H9 (cell line): ENCODE results near the gene MGMT. TPM values are rescaled to one million over a fixed set of nuclear protein-coding genes. Genes with fewer than 3 reads are reported as not detected.
A peak's percentile ranks its signal among the peaks of the same experiment; 100 is the strongest.

Experiments
- DNase-seq: peaks from one replicate; pipeline ENCODE4 v3.0.0-alpha.2; 2017
- H2AFZ ChIP-seq: one replicate; pipeline ENCODE4 v1.6.1; 2013; ENCODE audit warnings: mild to moderate bottlenecking, low read length, control low read depth, moderate library complexity
- H2AK5ac ChIP-seq: 2 replicates; pipeline ENCODE4 v1.6.1; 2013; ENCODE audit warnings: low read length, control low read depth, mixed read lengths; ENCODE audit not compliant: insufficient read length
- H2BK120ac ChIP-seq: one replicate; pipeline ENCODE4 v1.6.1; 2013; ENCODE audit warnings: low read depth, mild to moderate bottlenecking, low read length, control low read depth, inconsistent platforms; ENCODE audit not compliant: poor library complexity, severe bottlenecking
- H2BK12ac ChIP-seq: 2 replicates; pipeline ENCODE4 v1.6.1; 2013; ENCODE audit warnings: low read length, control low read depth, mixed read lengths, low read depth; ENCODE audit not compliant: insufficient read length
- H2BK15ac ChIP-seq: 2 replicates; pipeline ENCODE4 v1.6.1; 2013; ENCODE audit warnings: low read depth, low read length, control low read depth
- H2BK20ac ChIP-seq: one replicate; pipeline ENCODE4 v1.6.1; 2013; ENCODE audit warnings: low read depth, mild to moderate bottlenecking, low read length, control low read depth, inconsistent platforms; ENCODE audit not compliant: poor library complexity, severe bottlenecking
- H2BK5ac ChIP-seq: 2 replicates; pipeline ENCODE4 v1.6.1; 2013; ENCODE audit warnings: low read length, control low read depth, mixed read lengths; ENCODE audit not compliant: insufficient read length
- H3K14ac ChIP-seq: 2 replicates; pipeline ENCODE4 v1.6.1; 2013; ENCODE audit warnings: low read length, control low read depth; ENCODE audit not compliant: insufficient read depth
- H3K18ac ChIP-seq: 2 replicates; pipeline ENCODE4 v1.6.1; 2013; ENCODE audit warnings: low read depth, mild to moderate bottlenecking, mixed read lengths, low read length, control low read depth; ENCODE audit not compliant: insufficient read length
- H3K23ac ChIP-seq: 2 replicates; pipeline ENCODE4 v1.6.1; 2013; ENCODE audit warnings: low read length, control low read depth, mixed read lengths, low read depth; ENCODE audit not compliant: insufficient read length
- H3K23me2 ChIP-seq: 2 replicates; pipeline ENCODE4 v1.6.1; 2013; ENCODE audit warnings: low read depth, mild to moderate bottlenecking, mixed read lengths, low read length, control low read depth; ENCODE audit not compliant: insufficient read length, poor library complexity, severe bottlenecking
- H3K27ac ChIP-seq: 2 replicates; pipeline ENCODE4 v1.5.1; 2013; ENCODE audit warnings: low read length, control low read depth, mixed read lengths, low read depth; ENCODE audit not compliant: insufficient read length
- H3K27me3 ChIP-seq: 2 replicates; pipeline ENCODE4 v1.6.1; 2013; ENCODE audit warnings: low read length, control low read depth, inconsistent platforms; ENCODE audit not compliant: insufficient read depth
- H3K4ac ChIP-seq: 2 replicates; pipeline ENCODE4 v1.6.1; 2013; ENCODE audit warnings: low read depth, mild to moderate bottlenecking, control low read depth, inconsistent platforms, low read length, moderate library complexity
- H3K4me1 ChIP-seq: 2 replicates; pipeline ENCODE4 v1.6.1; 2013; ENCODE audit warnings: low read length, control low read depth, inconsistent platforms; ENCODE audit not compliant: insufficient read depth
- H3K4me2 ChIP-seq: 2 replicates; pipeline ENCODE4 v1.6.1; 2013; ENCODE audit warnings: low read length, control low read depth, mixed read lengths; ENCODE audit not compliant: insufficient read length, insufficient read depth
- H3K56ac ChIP-seq: 2 replicates; pipeline ENCODE4 v1.6.1; 2013; ENCODE audit warnings: low read depth, mild to moderate bottlenecking, mixed read lengths, low read length, control low read depth; ENCODE audit not compliant: insufficient read length
- H3K79me1 ChIP-seq: 2 replicates; pipeline ENCODE4 v1.6.1; 2013; ENCODE audit warnings: low read depth, mild to moderate bottlenecking, moderate library complexity, low read length, control low read depth, inconsistent platforms; ENCODE audit not compliant: insufficient read depth, poor library complexity, severe bottlenecking
- H3K79me2 ChIP-seq: 2 replicates; pipeline ENCODE4 v1.6.1; 2013; ENCODE audit warnings: low read length, control low read depth, inconsistent platforms; ENCODE audit not compliant: insufficient read depth
- H3K9ac ChIP-seq: 2 replicates; pipeline ENCODE4 v1.6.1; 2013; ENCODE audit warnings: low read length, control low read depth, mixed read lengths; ENCODE audit not compliant: insufficient read length; ENCODE audit errors: extremely low read depth
- H3K9me3 ChIP-seq: one replicate; pipeline ENCODE4 v1.6.1; 2013; ENCODE audit warnings: low read depth, low read length, inconsistent platforms; ENCODE audit not compliant: control insufficient read depth
- H3T11ph ChIP-seq: one replicate; pipeline ENCODE4 v1.6.1; 2013; ENCODE audit warnings: mild to moderate bottlenecking, low read length, control low read depth, inconsistent platforms
- H4K20me1 ChIP-seq: one replicate; pipeline ENCODE4 v1.6.1; 2013; ENCODE audit not compliant: control insufficient read depth, insufficient read length, insufficient read depth
- H4K5ac ChIP-seq: 2 replicates; pipeline ENCODE4 v1.6.1; 2013; ENCODE audit warnings: low read depth, mild to moderate bottlenecking, mixed read lengths, low read length, control low read depth; ENCODE audit not compliant: insufficient read length
- H4K8ac ChIP-seq: replicated peaks from 2 replicates; pipeline ENCODE4 v1.6.1; 2013; ENCODE audit warnings: low read length, control low read depth, mixed read lengths, low read depth; ENCODE audit not compliant: insufficient read length
- H4K91ac ChIP-seq: 2 replicates; pipeline ENCODE4 v1.6.1; 2013; ENCODE audit warnings: low read depth, mild to moderate bottlenecking, moderate library complexity, mixed read lengths, low read length, control low read depth; ENCODE audit not compliant: insufficient read length
- H3K27ac Mint-ChIP-seq, 3 experiments: 2 replicates in 2 of 3; 3 replicates in 1 of 3; pipeline ENCODE4 v1.8.0; 2020 to 2021; ENCODE audit warnings: mixed read lengths in 3 of 3, mild to moderate bottlenecking in 1 of 3, moderate library complexity in 1 of 3
- H3K27me3 Mint-ChIP-seq: 2 replicates; pipeline ENCODE4 v1.8.0; 2021; ENCODE audit warnings: low read depth, mild to moderate bottlenecking, moderate library complexity, mixed read lengths
- H3K36me3 Mint-ChIP-seq, 3 experiments: 2 replicates in 2 of 3; 3 replicates in 1 of 3; pipeline ENCODE4 v1.8.0; 2020 to 2021; ENCODE audit warnings: low read depth in 3 of 3, mixed read lengths in 3 of 3; ENCODE audit not compliant: insufficient read depth in 1 of 3
- H3K4me1 Mint-ChIP-seq, 2 experiments: 2 replicates each; pipeline ENCODE4 v1.8.0; 2020; ENCODE audit warnings: mixed read lengths in 2 of 2
- H3K4me3 Mint-ChIP-seq, 2 experiments: 2 replicates in 1 of 2; 3 replicates in 1 of 2; pipeline ENCODE4 v1.8.0; 2020 to 2021; ENCODE audit warnings: mild to moderate bottlenecking in 2 of 2, mixed read lengths in 2 of 2, moderate library complexity in 1 of 2
- H3K9me3 Mint-ChIP-seq, 2 experiments: 2 replicates in 1 of 2; 3 replicates in 1 of 2; pipeline ENCODE4 v1.8.0; 2020; ENCODE audit warnings: mild to moderate bottlenecking in 2 of 2, mixed read lengths in 2 of 2, moderate library complexity in 1 of 2
- CTCF ChIP-seq: fragments of 200-600 bp; sonication (generic); conservative IDR thresholded peaks from 3 replicates; pipeline ENCODE4 v1.8.0; 2021; ENCODE audit warnings: antibody characterized with exemption, mild to moderate bottlenecking
- WGBS: extraction: QIAGEN DNeasy Blood & Tissue Kit; methylation state at CpG from one replicate; pipeline ENCODE4 v1.1.7; 2013; ENCODE audit warnings: missing lambda C conversion rate, low lambda C conversion rate, mixed read lengths; ENCODE audit not compliant: insufficient read length; ENCODE audit errors: extremely low coverage; 5-methylcytosine and 5-hydroxymethylcytosine counted together
- total RNA-seq: library from RNA; stranded (reverse); gene quantifications from 2 replicates; pipeline ENCODE4 v1.2.1, GENCODE V29; 2021

MGMT gene
- total RNA-seq, 1 experiment from 2014 or later, result 18.4 TPM

GRCh38 chr10:129800796-129801340, 333.8 kb downstream of the MGMT start:
- peak; percentile 24 for DNase-seq

More at GRCh38 chr10:129800796-129801340, 333.8 kb downstream of the MGMT start:
- H2BK12ac ChIP-seq, result no peak overlapping the region
- no peak overlapping the region for H2BK20ac ChIP-seq
- no peak overlapping the region for H3K18ac ChIP-seq
- H3K27ac Mint-ChIP-seq, result peak overlapping the region in 1 of 3 experiments; percentile 27; a peak in 1 of 7 replicates
- H3K79me2 ChIP-seq, result no peaks in the 10 kb centered on the region
- H4K5ac ChIP-seq, result no peak overlapping the region
- no peak overlapping the region for H3K4me2 ChIP-seq
- no peaks in the 10 kb centered on the region for H3K23me2 ChIP-seq
- H2BK120ac ChIP-seq, result no peak overlapping the region
- peaks cover 22 to 34% of the 10 kb centered on the region in 2 experiments for H3K9me3 Mint-ChIP-seq
- H2AK5ac ChIP-seq, result no peak overlapping the region
- H3K27me3 Mint-ChIP-seq, result peaks cover 5% of the 10 kb centered on the region
- no peak overlapping the region for H3K14ac ChIP-seq
- H3K79me1 ChIP-seq, result no peaks in the 10 kb centered on the region
- no peak overlapping the region for H3K27ac ChIP-seq
- peaks cover 4 to 21% (median 7%) of the 10 kb centered on the region in 3 experiments; a peak in 6 of 7 replicates for H3K36me3 Mint-ChIP-seq
- no peaks in the 10 kb centered on the region for H3K27me3 ChIP-seq
- no peak overlapping the region for H3K9ac ChIP-seq
- no peak for TF ChIP-seq CTCF
- no peaks in the 10 kb centered on the region for H4K20me1 ChIP-seq
- H3K56ac ChIP-seq, result no peak overlapping the region
- H3K4ac ChIP-seq, result no peak overlapping the region
- H2AFZ ChIP-seq, result no peak overlapping the region
- no peak overlapping the region for H3K23ac ChIP-seq
- H3K9me3 ChIP-seq, result peaks cover 4% of the 10 kb centered on the region
- H3K4me1 Mint-ChIP-seq, result no peaks in the 10 kb centered on the region
- no peak overlapping the region for H2BK5ac ChIP-seq
- H4K91ac ChIP-seq, result no peak overlapping the region
- no peak overlapping the region for H2BK15ac ChIP-seq
- no peaks in the 10 kb centered on the region for H3K4me1 ChIP-seq
- no peak overlapping the region for H4K8ac ChIP-seq
- no peak overlapping the region for H3K4me3 Mint-ChIP-seq
- WGBS, result no CpG with 5 or more reads among the region's 14 CpGs
- H3T11ph ChIP-seq, result no peak overlapping the region
